ENCODE measurements around the gene SSUH2. TPM values are rescaled to one million over a fixed set of nuclear protein-coding genes. Genes with fewer than 3 reads are reported as not detected.

SSUH2 gene
- total RNA-seq, 2 experiments from 2014 or later, result not detected

DNA sequence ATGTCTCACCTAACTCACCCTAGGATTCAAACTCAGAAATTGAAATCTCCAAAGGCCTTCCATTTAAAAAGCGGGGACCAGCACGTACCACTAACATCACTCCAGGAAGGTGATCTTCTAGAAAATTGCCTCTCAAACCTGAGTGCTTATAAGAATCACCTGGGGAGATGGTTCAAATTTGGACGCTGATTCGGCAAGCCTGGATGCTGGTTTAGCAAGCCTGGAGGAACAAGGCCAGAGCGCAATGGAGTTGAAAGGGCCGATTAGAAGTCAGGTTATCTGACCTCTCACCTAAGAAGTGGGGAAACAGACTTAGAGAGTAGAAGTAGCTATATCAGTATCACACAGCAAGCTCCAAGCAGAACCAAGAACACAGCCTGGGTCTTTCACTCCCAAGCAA is 68.2 kb downstream of the SSUH2 start:
- no peak overlapping the region for H3K4me3 Mint-ChIP-seq
- no peaks in the 10 kb centered on the region for H3K27me3 Mint-ChIP-seq
- intact Hi-C loops (cut with micrococcal nuclease), result no loop called here
- ChIA-PET CTCF (no interaction called here), POLR2A (no interaction called here)
- H3K9me3 Mint-ChIP-seq, result no peaks in the 10 kb centered on the region
- no peak for DNase-seq
- H3K27ac Mint-ChIP-seq, result no peak overlapping the region
- H3K4me1 Mint-ChIP-seq (ENCODE audit: low read depth), result peaks cover 6% of the 10 kb centered on the region
- no peaks in the 10 kb centered on the region for H3K36me3 Mint-ChIP-seq

GRCh38 chr3:8575364-8576104 is 69.1 kb downstream of the SSUH2 start:
- POLR2A ChIA-PET, result no interaction called here
- H3K4me3 Mint-ChIP-seq, result no peak overlapping the region

DNA sequence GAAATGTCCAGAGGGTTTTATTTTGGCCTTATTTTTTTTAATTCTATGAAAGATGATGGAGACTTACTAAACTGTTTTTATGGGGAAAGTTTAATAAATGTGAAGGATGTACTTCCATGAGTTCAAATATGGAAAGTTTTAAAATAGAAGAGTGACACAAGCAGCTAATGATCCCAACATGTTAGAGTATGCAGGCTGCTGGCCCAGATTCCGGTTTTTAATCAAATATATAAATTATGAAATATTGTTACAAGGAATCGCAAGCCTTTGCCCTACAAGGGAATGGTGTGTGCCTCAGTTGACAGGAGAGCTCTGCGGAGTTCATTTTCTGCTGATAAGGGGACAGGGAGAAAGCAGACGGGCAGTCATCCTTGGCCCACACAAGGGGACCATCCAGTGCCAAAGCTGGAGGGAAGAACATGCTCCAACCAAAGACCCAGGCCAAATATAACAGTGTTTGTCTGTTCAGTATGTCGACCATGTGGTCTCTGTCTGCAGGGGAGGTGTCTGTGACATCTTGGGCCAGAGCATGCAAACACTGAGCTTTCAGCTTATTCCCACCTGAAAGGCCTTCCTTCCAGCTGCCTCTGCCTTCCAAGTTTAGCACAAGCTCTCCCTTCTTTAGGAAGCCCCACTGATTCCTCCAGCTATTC is 69.8 kb downstream of the SSUH2 start:
- DNase-seq, result no peak
- ChIA-PET CTCF (no interaction called here), POLR2A (no interaction called here)
- intact Hi-C loops (cut with micrococcal nuclease), result no loop called here
- no peak overlapping the region for H3K27ac Mint-ChIP-seq
- H3K27me3 Mint-ChIP-seq, result no peaks in the 10 kb centered on the region
- H3K36me3 Mint-ChIP-seq, result no peaks in the 10 kb centered on the region
- peaks cover 18% of the 10 kb centered on the region for H3K4me1 Mint-ChIP-seq (ENCODE audit: low read depth)
- no peak overlapping the region for H3K4me3 Mint-ChIP-seq
- no peaks in the 10 kb centered on the region for H3K9me3 Mint-ChIP-seq

More at GRCh38 chr3:8575364-8576104, 69.1 kb downstream of the SSUH2 start:
- peaks cover 15% of the 10 kb centered on the region for H3K4me1 Mint-ChIP-seq (ENCODE audit: low read depth)
- DNase-seq, result no peak
- H3K36me3 Mint-ChIP-seq, result no peaks in the 10 kb centered on the region
- no peak overlapping the region for H3K27ac Mint-ChIP-seq
- no peaks in the 10 kb centered on the region for H3K27me3 Mint-ChIP-seq
- CTCF ChIA-PET, result no interaction called here
- intact Hi-C loops (cut with micrococcal nuclease), result no loop called here
- no peaks in the 10 kb centered on the region for H3K9me3 Mint-ChIP-seq

DNA sequence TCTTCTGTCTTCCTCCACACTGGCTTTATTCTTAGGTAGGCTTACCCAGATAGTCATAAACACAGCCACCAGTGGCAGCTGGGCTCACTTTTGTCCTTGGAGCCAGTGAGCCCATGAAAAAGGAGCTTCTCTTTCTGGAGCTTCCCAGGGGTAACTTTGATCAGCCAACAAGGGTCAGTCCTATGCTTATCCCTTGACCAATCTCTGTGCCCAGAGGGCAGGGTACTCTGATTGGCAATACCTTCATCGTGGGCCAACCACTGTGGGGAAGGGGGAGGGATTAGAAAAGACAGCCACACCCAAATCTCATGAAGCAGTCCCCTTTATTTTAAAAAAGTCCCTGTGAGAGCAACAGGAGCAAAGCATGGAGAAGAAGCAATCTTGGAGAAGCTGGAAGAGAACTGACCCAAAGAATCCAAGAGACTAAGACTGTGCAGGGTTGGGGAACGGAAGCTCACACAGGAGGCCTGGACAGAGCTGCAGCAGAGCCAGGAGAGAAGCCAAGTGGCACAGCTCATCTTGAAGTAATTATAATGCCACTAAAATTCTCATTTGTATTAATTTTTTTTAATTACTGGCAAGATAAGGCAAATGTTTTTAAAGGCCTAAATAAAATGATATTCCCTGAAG is 70.4 kb downstream of the SSUH2 start:
- no peak for DNase-seq
- Mint-ChIP-seq H3K36me3 (no peaks in the 10 kb centered on the region), H3K9me3 (no peaks in the 10 kb centered on the region), H3K27me3 (no peaks in the 10 kb centered on the region), H3K4me1 (ENCODE audit: low read depth) (peaks cover 18% of the 10 kb centered on the region), H3K27ac (no peak overlapping the region), H3K4me3 (no peak overlapping the region)
- ChIA-PET CTCF (no interaction called here), POLR2A (no interaction called here)
- intact Hi-C loops (cut with micrococcal nuclease), result no loop called here

DNA sequence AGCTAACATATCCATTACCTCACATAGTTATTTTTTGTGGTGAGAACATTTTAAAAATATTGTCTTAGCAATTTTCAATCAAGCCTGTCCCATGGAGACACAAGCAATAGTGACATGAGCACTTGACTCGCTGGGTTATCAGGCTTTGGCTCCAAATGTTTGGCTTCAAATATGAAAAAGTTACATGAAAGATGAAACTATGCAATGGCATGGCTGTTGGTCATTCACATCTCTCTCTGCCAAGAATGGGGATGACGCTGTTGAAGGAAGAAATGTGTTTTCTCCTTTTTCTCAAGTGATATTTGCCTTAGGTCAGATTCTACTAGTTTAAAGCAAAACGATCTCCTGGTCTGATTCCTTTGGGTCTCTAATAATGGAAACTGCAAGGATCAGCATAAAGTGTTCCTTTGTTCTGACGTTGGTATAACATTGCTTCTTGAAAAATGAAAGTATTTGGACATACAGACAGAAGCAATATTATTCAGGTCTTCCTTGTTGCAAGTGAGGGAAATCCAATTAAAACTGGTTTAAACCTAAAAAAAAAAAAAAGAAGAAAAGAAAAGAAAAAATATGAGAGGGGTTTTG is 71.2 kb downstream of the SSUH2 start:
- Mint-ChIP-seq H3K4me1 (ENCODE audit: low read depth) (peaks cover 18% of the 10 kb centered on the region), H3K36me3 (no peaks in the 10 kb centered on the region), H3K27ac (no peak overlapping the region), H3K4me3 (no peak overlapping the region), H3K9me3 (no peaks in the 10 kb centered on the region), H3K27me3 (no peaks in the 10 kb centered on the region)
- DNase-seq, result no peak
- ChIA-PET CTCF (no interaction called here), POLR2A (no interaction called here)
- intact Hi-C loops (cut with micrococcal nuclease), result no loop called here

DNA sequence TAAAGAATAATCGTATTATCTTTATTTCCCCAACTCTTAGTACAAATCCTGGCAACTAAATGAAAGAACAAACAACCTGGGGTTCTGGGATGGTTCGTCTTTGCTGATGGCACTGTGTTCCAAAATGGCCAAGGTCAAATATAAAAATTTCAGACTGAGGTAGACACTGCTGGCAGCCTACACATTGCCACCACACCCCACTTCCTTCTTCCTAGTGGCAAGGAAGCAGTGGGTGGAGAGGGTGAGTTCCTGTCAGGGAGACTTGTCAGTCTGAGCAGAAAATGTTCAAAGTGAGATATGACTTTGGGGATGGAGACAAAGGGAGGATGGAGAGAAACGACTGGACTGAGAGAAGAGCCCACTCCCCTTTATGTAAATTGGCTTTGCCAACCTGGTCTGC is 73.3 kb downstream of the SSUH2 start:
- peaks cover 18% of the 10 kb centered on the region for H3K4me1 Mint-ChIP-seq (ENCODE audit: low read depth)
- H3K27me3 Mint-ChIP-seq, result no peaks in the 10 kb centered on the region
- H3K9me3 Mint-ChIP-seq, result no peaks in the 10 kb centered on the region
- ChIA-PET CTCF (no interaction called here), POLR2A (no interaction called here)
- DNase-seq, result peak; percentile 33
- H3K36me3 Mint-ChIP-seq, result no peaks in the 10 kb centered on the region
- no peak overlapping the region for H3K4me3 Mint-ChIP-seq
- intact Hi-C loops (cut with micrococcal nuclease), result no loop called here
- no peak overlapping the region for H3K27ac Mint-ChIP-seq

Other genes with a start within 250 kb of the SSUH2 start
- 1 to 10 TPM; 3.5 to 3.8 TPM for gene LMCD1, start 143.0 kb downstream of the SSUH2 start, total RNA-seq
- gene CAV3, start 89.0 kb upstream of the SSUH2 start, total RNA-seq, result not detected
- gene OXTR, start 124.8 kb upstream of the SSUH2 start, total RNA-seq, result 1 to 10 TPM in 1 of 2 experiments, under 1 TPM in 1; 0.64 to 1.1 TPM